ENCODE data around the gene ZNF575.
A peak's percentile ranks its signal among the peaks of the same experiment; 100 is the strongest.
"Not testable (repeated sequence)": the region's sequence is repeated elsewhere in the genome, so short reads cannot be mapped to it uniquely, and the experiment has no call there.

Gene ZNF575

GRCh38 chr19:43507880-43508279 lies 25.1 kb upstream of the ZNF575 start:
- H3K9ac ChIP-seq (ENCODE audit: low read length in 5 of 5) = no peak overlapping the region
- H3K4me3 ChIP-seq (ENCODE audit: low read depth in 1 of 5, low read length in 5 of 5) = no peak overlapping the region
- no peaks in the 10 kb centered on the region for H3K27me3 ChIP-seq (ENCODE audit: control insufficient read depth in 5 of 5, insufficient read depth in 4 of 5, low read length in 5 of 5)

GRCh38 chr19:43510713-43511112 lies 22.3 kb upstream of the ZNF575 start:
- Histone ChIP-seq H3K36me3 (ENCODE audit: control insufficient read depth in 5 of 5, insufficient read depth in 5 of 5, low read length in 5 of 5) (peaks cover 4 to 29% (median 27%) of the 10 kb centered on the region in 5 donors), H3K27me3 (ENCODE audit: control insufficient read depth in 5 of 5, insufficient read depth in 4 of 5, low read length in 5 of 5) (no peaks in the 10 kb centered on the region), H3K9ac (ENCODE audit: low read length in 5 of 5) (no peak overlapping the region), H3K4me1 (ENCODE audit: control insufficient read depth in 5 of 5, insufficient read depth in 5 of 5, low read length in 5 of 5) (no peaks in the 10 kb centered on the region), H3K4me3 (ENCODE audit: low read depth in 1 of 5, low read length in 5 of 5) (no peak overlapping the region), H3K27ac (ENCODE audit: low read depth, low read length) (no peak overlapping the region), H3K9me3 (ENCODE audit: control insufficient read depth in 5 of 5, low read length in 5 of 5) (no peaks in the 10 kb centered on the region)

More at GRCh38 chr19:43507880-43508279, 25.1 kb upstream of the ZNF575 start:
- Histone ChIP-seq H3K9me3 (ENCODE audit: control insufficient read depth in 5 of 5, low read length in 5 of 5) (no peaks in the 10 kb centered on the region), H3K27ac (ENCODE audit: low read depth, low read length) (no peak overlapping the region), H3K36me3 (ENCODE audit: control insufficient read depth in 5 of 5, insufficient read depth in 5 of 5, low read length in 5 of 5) (peaks cover 4 to 29% (median 27%) of the 10 kb centered on the region in 5 donors), H3K4me1 (ENCODE audit: control insufficient read depth in 5 of 5, insufficient read depth in 5 of 5, low read length in 5 of 5) (peaks cover 3 to 22% (median 20%) of the 10 kb centered on the region in 5 donors)

DNA sequence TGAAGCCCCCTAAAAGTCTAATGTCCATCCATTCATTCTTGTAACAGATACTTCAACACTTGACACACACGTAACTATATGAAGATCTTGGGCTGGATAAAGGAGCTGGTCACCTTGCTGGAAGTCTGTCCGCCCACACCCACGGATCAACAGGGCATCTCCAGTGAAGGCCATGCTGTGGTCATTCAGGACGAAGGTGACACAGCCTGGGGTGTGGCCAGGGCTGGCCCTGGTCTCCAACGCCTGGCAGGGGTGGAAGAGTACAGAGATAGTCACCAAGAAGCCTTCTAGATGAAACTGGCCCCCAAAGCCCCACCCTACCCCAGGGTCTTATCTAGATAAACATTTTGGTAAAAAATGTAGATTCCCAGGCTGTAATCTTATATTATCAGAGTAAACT lies 21.7 kb upstream of the ZNF575 start:
- Histone ChIP-seq H3K9ac (ENCODE audit: low read length in 5 of 5) (no peak overlapping the region), H3K27me3 (ENCODE audit: control insufficient read depth in 5 of 5, insufficient read depth in 4 of 5, low read length in 5 of 5) (no peaks in the 10 kb centered on the region), H3K9me3 (ENCODE audit: control insufficient read depth in 5 of 5, low read length in 5 of 5) (no peaks in the 10 kb centered on the region), H3K27ac (ENCODE audit: low read depth, low read length) (no peak overlapping the region), H3K36me3 (ENCODE audit: control insufficient read depth in 5 of 5, insufficient read depth in 5 of 5, low read length in 5 of 5) (peaks cover 4 to 26% (median 25%) of the 10 kb centered on the region in 5 donors), H3K4me1 (ENCODE audit: control insufficient read depth in 5 of 5, insufficient read depth in 5 of 5, low read length in 5 of 5) (no peaks in the 10 kb centered on the region), H3K4me3 (ENCODE audit: low read depth in 1 of 5, low read length in 5 of 5) (no peak overlapping the region)

- not testable (repeated sequence) for H3K27ac ChIP-seq (ENCODE audit: low read depth, low read length); H3K27me3 ChIP-seq (ENCODE audit: control insufficient read depth in 5 of 5, insufficient read depth in 4 of 5, low read length in 5 of 5); H3K4me1 ChIP-seq (ENCODE audit: control insufficient read depth in 5 of 5, insufficient read depth in 5 of 5, low read length in 5 of 5); H3K9ac ChIP-seq (ENCODE audit: low read length in 5 of 5); H3K9me3 ChIP-seq (ENCODE audit: control insufficient read depth in 5 of 5, low read length in 5 of 5); H3K4me3 ChIP-seq (ENCODE audit: low read depth in 1 of 5, low read length in 5 of 5)
- peaks cover 4 to 26% (median 25%) of the 10 kb centered on the region in 5 donors for H3K36me3 ChIP-seq (ENCODE audit: control insufficient read depth in 5 of 5, insufficient read depth in 5 of 5, low read length in 5 of 5)
Measured at GRCh38 chr19:43512399-43512798, 20.6 kb upstream of the ZNF575 start.

- H3K27me3 ChIP-seq (ENCODE audit: control insufficient read depth in 5 of 5, insufficient read depth in 4 of 5, low read length in 5 of 5) = no peaks in the 10 kb centered on the region
- no peaks in the 10 kb centered on the region for H3K36me3 ChIP-seq (ENCODE audit: control insufficient read depth in 5 of 5, insufficient read depth in 5 of 5, low read length in 5 of 5)
- no peaks in the 10 kb centered on the region for H3K9me3 ChIP-seq (ENCODE audit: control insufficient read depth in 5 of 5, low read length in 5 of 5)
- H3K27ac ChIP-seq (ENCODE audit: low read depth, low read length) = no peak overlapping the region
- no peak overlapping the region for H3K9ac ChIP-seq (ENCODE audit: low read length in 5 of 5)
- no peak overlapping the region for H3K4me3 ChIP-seq (ENCODE audit: low read depth in 1 of 5, low read length in 5 of 5)
- peaks cover 0 to 2% (median 0%) of the 10 kb centered on the region in 5 donors for H3K4me1 ChIP-seq (ENCODE audit: control insufficient read depth in 5 of 5, insufficient read depth in 5 of 5, low read length in 5 of 5)
Measured at GRCh38 chr19:43518051-43518450, 14.9 kb upstream of the ZNF575 start.

DNA sequence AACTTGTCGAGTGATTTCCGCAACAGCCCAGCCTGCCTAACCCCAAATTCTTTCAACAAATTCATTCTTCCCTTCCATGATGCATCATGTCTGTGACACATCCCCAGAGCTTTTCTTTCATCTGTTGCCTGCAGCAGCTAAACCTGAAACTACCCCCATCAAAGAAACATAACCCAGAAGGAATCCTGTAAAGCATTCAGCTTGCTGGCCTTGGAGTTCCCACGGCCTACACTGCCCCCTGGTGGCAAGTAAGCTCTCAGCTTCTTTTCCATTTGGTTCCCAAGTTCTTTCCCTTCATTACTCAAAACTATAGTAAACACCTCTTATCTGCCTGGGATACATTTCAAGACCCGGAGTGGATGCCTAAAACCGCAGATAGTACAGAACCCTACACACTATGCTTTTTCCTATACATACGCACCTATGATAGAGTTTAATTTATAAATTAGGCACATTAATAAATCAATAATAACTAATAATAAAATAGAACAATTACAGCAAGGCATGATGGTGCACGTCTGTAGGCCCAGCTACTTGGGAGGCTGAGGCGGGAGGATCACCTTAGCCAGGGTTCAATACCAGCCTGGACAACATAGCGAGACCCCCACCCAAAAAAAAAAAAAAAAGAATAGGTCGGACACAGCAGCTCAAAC lies 13.4 kb upstream of the ZNF575 start:
- H3K27me3 ChIP-seq (ENCODE audit: control insufficient read depth in 5 of 5, insufficient read depth in 4 of 5, low read length in 5 of 5) = no peaks in the 10 kb centered on the region
- no peak overlapping the region for H3K27ac ChIP-seq (ENCODE audit: low read depth, low read length)
- H3K9ac ChIP-seq (ENCODE audit: low read length in 5 of 5) = peak overlapping the region in 1 of 5 donors; percentile 43
- H3K4me3 ChIP-seq (ENCODE audit: low read depth in 1 of 5, low read length in 5 of 5) = no peak overlapping the region
- H3K36me3 ChIP-seq (ENCODE audit: control insufficient read depth in 5 of 5, insufficient read depth in 5 of 5, low read length in 5 of 5) = no peaks in the 10 kb centered on the region
- no peaks in the 10 kb centered on the region for H3K9me3 ChIP-seq (ENCODE audit: control insufficient read depth in 5 of 5, low read length in 5 of 5)
- peaks cover 1 to 3% (median 3%) of the 10 kb centered on the region in 5 donors for H3K4me1 ChIP-seq (ENCODE audit: control insufficient read depth in 5 of 5, insufficient read depth in 5 of 5, low read length in 5 of 5)

DNA sequence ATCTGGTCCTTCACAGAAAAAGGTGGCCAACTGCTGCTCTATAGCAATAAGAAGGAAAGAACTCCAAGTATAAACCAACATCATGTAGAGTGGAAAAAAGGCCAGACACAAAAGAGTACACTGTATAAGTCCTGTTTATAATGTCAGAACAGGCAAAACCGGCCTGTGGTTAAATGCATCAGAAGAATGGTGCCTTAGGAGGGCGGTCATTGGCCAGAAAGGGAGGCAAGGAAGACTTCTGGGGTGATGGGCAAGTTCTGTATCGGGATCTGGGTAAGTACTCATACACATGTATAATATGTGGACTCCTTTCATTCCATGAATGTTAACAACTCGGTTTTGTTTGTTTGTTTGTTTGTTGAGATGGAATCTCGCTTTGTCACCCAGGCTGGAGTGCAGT lies 10.1 kb upstream of the ZNF575 start:
- Histone ChIP-seq H3K4me3 (ENCODE audit: low read depth in 1 of 5, low read length in 5 of 5) (no peak overlapping the region), H3K9me3 (ENCODE audit: control insufficient read depth in 5 of 5, low read length in 5 of 5) (no peaks in the 10 kb centered on the region), H3K27ac (ENCODE audit: low read depth, low read length) (no peak overlapping the region), H3K4me1 (ENCODE audit: control insufficient read depth in 5 of 5, insufficient read depth in 5 of 5, low read length in 5 of 5) (peaks cover 8 to 34% (median 28%) of the 10 kb centered on the region in 5 donors), H3K27me3 (ENCODE audit: control insufficient read depth in 5 of 5, insufficient read depth in 4 of 5, low read length in 5 of 5) (no peaks in the 10 kb centered on the region), H3K36me3 (ENCODE audit: control insufficient read depth in 5 of 5, insufficient read depth in 5 of 5, low read length in 5 of 5) (no peaks in the 10 kb centered on the region), H3K9ac (ENCODE audit: low read length in 5 of 5) (no peak overlapping the region)

DNA sequence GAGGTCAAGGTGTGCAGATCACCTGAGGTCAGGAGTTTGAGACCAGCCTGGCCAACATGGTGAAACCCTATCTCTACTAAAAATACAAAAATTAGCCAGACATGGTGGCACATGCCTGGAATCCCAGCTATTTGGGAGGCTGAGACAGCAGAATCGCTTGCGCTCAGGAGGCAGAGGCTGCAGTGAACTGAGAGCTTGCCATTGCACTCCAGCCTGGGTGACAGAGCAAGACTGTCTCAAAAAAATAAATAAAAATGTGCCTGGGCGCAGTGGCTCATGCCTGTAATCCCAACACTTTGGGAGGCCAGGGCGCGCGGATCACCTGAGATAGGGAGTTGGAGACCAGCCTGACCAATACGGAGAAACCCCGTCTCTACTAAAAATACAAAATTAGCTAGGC lies 9.3 kb upstream of the ZNF575 start:
- not testable (repeated sequence) for H3K4me3 ChIP-seq (ENCODE audit: low read depth in 1 of 5, low read length in 5 of 5); H3K9me3 ChIP-seq (ENCODE audit: control insufficient read depth in 5 of 5, low read length in 5 of 5); H3K9ac ChIP-seq (ENCODE audit: low read length in 5 of 5); H3K36me3 ChIP-seq (ENCODE audit: control insufficient read depth in 5 of 5, insufficient read depth in 5 of 5, low read length in 5 of 5); H3K27ac ChIP-seq (ENCODE audit: low read depth, low read length); H3K27me3 ChIP-seq (ENCODE audit: control insufficient read depth in 5 of 5, insufficient read depth in 4 of 5, low read length in 5 of 5)
- peaks cover 8 to 34% (median 28%) of the 10 kb centered on the region in 5 donors for H3K4me1 ChIP-seq (ENCODE audit: control insufficient read depth in 5 of 5, insufficient read depth in 5 of 5, low read length in 5 of 5)

- Histone ChIP-seq H3K4me3 (ENCODE audit: low read depth in 1 of 5, low read length in 5 of 5) (peak overlapping the region; percentile 81 to 92 (median 87)), H3K27ac (ENCODE audit: low read depth, low read length) (peak overlapping the region; percentile 85), H3K36me3 (ENCODE audit: control insufficient read depth in 5 of 5, insufficient read depth in 5 of 5, low read length in 5 of 5) (no peaks in the 10 kb centered on the region), H3K27me3 (ENCODE audit: control insufficient read depth in 5 of 5, insufficient read depth in 4 of 5, low read length in 5 of 5) (no peaks in the 10 kb centered on the region), H3K9me3 (ENCODE audit: control insufficient read depth in 5 of 5, low read length in 5 of 5) (no peaks in the 10 kb centered on the region), H3K9ac (ENCODE audit: low read length in 5 of 5) (peak overlapping the region; percentile 72 to 92 (median 89)), H3K4me1 (ENCODE audit: control insufficient read depth in 5 of 5, insufficient read depth in 5 of 5, low read length in 5 of 5) (peaks cover 6 to 34% (median 28%) of the 10 kb centered on the region in 5 donors)
Measured at GRCh38 chr19:43524922-43525835, 7.8 kb upstream of the ZNF575 start.
